GM18499 (cell line): ENCODE data around the gene PCDHB4.
"Not testable (repeated sequence)": the region's sequence is repeated elsewhere in the genome, so short reads cannot be mapped to it uniquely, and the experiment has no call there.

ENCODE experiments used
- ATAC-seq: cut with Tn5 transposase; IDR thresholded peaks from one replicate; pipeline ENCODE4 v1.9.1; 2021; ENCODE audit warnings: moderate number of reproducible peaks; ENCODE audit not compliant: insufficient read depth, unreplicated experiment

PCDHB4 gene

GRCh38 chr5:141121563-141121962, at the start of gene PCDHB4:
Gene PCDHB4 (plus strand): TSS chr5:141121818. CDS start chr5:141121999, 181 bp downstream.
- ATAC-seq = no peak

GRCh38 chr5:141077826-141078225, 43.8 kb upstream of the PCDHB4 start:
- no peak for ATAC-seq

DNA sequence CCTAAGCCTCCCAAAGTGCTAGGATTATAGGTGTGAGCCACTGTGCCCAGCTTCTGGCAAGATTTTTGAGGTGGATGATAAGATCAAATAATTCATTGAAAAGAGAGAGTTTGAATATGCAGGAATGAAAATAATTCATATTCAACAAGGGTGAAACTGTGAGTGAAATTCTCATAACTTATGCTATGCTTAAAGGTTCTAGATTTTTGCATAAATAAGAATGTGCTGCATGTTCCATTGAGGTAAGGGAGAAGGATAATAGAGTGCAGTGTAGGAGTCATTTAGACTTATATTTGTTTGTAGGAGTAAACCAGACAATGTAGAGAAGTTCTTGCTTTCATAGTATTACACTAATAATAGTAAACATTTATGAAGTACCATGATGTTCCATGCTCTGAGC, 39.4 kb upstream of the PCDHB4 start:
- no peak for ATAC-seq

DNA sequence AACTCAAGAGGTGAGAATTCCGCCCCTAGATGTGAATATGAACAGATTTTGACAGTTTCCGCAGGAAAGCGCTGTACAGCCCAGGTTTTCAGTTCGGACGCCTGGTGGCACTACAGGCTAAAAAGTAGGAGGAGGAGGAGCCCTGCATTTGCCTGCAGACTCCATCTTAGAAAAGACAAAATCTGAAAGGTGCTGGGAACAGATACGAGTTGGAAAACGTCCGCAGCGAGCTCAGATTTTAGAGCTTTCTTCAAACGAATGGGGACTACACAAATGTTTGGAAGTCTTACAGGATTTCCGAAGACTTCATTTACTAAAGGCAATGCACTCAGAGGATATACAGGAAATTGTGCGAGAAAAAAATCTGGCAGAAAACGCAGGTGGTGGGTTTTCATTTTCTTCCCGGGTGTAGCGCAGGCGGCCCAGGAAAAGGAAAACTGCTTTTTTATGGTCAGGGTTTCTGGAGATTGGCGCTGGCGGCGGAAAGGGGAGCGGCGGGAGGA, 37.1 kb upstream of the PCDHB4 start:
- ATAC-seq = no peak

- ATAC-seq = no peak
Measured at GRCh38 chr5:141094481-141095262, 26.9 kb upstream of the PCDHB4 start, which contains the start of gene PCDHB2. Gene PCDHB2 (plus strand): TSS chr5:141094615. CDS start chr5:141094791, 176 bp downstream.

DNA sequence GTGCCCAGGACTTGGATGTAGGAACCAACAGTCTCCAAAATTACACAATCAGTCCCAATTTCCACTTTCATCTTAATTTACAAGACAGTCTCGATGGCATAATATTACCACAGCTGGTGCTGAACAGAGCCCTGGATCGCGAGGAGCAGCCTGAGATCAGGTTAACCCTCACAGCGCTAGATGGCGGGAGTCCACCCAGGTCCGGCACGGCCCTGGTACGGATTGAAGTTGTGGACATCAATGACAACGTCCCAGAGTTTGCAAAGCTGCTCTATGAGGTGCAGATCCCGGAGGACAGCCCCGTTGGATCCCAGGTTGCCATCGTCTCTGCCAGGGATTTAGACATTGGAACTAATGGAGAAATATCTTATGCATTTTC, 26.4 kb upstream of the PCDHB4 start:
- ATAC-seq = no peak

DNA sequence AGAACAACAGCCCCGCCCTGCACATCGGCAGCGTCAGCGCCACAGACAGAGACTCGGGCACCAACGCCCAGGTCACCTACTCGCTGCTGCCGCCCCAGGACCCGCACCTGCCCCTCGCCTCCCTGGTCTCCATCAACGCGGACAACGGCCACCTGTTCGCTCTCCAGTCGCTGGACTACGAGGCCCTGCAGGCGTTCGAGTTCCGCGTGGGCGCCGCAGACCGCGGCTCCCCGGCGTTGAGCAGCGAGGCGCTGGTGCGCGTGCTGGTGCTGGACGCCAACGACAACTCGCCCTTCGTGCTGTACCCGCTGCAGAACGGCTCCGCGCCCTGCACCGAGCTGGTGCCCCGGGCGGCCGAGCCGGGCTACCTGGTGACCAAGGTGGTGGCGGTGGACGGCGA, 25.4 kb upstream of the PCDHB4 start:
- ATAC-seq = not testable (repeated sequence)

DNA sequence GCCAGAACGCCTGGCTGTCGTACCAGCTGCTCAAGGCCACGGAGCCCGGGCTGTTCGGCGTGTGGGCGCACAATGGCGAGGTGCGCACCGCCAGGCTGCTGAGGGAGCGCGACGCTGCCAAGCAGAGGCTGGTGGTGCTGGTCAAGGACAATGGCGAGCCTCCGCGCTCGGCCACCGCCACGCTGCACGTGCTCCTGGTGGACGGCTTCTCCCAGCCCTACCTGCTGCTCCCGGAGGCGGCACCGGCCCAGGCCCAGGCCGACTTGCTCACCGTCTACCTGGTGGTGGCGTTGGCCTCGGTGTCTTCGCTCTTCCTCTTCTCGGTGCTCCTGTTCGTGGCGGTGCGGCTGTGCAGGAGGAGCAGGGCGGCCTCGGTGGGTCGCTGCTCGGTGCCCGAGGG, 25.0 kb upstream of the PCDHB4 start:
- ATAC-seq = not testable (repeated sequence)

- ATAC-seq = no peak
Measured at GRCh38 chr5:141100243-141100805, 21.3 kb upstream of the PCDHB4 start, which contains the start of gene PCDHB3. Gene PCDHB3 (plus strand): TSS chr5:141100473. CDS start chr5:141100650, 177 bp downstream.

- no peak for ATAC-seq
Measured at GRCh38 chr5:141101059-141101458, 20.6 kb upstream of the PCDHB4 start.

DNA sequence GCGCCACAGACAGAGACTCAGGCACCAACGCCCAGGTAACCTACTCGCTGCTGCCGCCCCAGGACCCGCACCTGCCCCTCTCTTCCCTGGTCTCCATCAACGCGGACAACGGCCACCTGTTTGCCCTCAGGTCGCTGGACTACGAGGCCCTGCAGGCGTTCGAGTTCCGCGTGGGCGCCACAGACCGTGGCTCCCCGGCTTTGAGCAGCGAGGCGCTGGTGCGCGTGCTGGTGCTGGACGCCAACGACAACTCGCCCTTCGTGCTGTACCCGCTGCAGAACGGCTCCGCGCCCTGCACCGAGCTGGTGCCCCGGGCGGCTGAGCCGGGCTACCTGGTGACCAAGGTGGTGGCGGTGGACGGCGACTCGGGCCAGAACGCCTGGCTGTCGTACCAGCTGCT, 19.5 kb upstream of the PCDHB4 start:
- not testable (repeated sequence) for ATAC-seq

DNA sequence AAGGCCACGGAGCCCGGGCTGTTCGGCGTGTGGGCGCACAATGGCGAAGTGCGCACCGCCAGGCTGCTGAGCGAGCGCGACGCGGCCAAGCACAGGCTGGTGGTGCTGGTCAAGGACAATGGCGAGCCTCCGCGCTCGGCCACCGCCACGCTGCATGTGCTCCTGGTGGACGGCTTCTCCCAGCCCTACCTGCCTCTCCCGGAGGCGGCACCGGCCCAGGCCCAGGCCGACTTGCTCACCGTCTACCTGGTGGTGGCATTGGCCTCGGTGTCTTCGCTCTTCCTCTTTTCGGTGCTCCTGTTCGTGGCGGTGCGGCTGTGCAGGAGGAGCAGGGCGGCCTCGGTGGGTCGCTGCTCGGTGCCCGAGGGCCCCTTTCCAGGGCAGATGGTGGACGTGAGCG, 19.1 kb upstream of the PCDHB4 start:
- ATAC-seq = not testable (repeated sequence)

DNA sequence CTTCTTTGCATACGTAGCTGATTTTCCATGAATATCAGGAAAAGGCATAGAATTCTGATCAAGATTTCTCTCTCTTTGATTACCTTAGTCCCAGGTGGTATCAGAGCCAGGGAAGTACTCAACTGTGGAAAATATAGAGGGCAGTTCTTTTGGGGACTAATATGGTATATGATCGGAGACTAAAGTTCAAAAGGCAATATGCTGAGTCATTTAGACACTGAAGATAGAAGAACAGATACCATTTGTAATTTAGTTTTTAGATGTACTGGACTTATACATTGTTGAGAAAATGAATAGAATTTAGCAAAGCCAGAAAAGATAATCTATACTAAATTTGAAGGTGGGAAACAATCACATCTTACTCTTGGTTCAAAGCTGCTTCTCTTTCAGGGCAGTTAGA, 16.3 kb upstream of the PCDHB4 start:
- ATAC-seq = no peak

- no peak for ATAC-seq
Measured at GRCh38 chr5:141119250-141119649, 2.4 kb upstream of the PCDHB4 start.

DNA sequence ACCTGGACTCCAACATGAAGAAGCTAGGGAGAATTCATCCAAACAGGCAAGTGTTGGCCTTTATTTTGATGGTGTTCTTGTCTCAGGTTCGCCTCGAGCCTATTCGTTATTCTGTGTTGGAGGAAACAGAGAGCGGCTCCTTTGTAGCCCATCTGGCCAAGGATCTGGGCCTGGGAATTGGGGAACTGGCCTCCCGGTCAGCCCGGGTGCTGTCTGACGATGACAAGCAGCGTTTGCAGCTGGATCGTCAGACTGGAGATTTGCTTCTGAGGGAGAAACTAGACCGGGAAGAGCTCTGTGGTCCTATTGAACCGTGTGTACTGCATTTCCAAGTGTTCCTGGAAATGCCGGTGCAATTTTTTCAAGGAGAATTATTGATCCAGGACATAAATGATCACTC, 367 bp downstream of the PCDHB4 start:
- no peak for ATAC-seq

DNA sequence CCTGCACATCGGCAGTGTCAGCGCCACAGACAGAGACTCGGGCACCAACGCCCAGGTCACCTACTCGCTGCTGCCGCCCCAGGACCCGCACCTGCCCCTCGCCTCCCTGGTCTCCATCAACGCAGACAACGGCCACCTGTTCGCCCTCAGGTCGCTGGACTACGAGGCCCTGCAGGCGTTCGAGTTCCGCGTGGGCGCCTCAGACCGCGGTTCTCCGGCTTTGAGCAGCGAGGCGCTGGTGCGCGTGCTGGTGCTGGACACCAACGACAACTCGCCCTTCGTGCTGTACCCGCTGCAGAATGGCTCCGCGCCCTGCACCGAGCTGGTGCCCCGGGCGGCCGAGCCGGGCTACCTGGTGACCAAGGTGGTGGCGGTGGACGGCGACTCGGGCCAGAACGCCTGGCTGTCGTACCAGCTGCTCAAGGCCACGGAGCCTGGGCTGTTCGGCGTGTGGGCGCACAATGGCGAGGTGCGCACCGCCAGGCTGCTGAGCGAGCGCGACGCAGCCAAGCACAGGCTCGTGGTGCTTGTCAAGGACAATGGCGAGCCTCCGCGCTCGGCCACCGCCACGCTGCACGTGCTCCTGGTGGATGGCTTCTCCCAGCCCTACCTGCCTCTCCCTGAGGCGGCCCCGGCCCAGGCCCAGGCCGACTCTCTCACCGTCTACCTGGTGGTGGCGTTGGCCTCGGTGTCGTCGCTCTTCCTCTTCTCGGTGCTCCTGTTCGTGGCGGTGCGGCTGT, 1.9 kb downstream of the PCDHB4 start:
- not testable (repeated sequence) for ATAC-seq

GRCh38 chr5:141127305-141127704, 5.7 kb downstream of the PCDHB4 start:
- ATAC-seq = no peak

DNA sequence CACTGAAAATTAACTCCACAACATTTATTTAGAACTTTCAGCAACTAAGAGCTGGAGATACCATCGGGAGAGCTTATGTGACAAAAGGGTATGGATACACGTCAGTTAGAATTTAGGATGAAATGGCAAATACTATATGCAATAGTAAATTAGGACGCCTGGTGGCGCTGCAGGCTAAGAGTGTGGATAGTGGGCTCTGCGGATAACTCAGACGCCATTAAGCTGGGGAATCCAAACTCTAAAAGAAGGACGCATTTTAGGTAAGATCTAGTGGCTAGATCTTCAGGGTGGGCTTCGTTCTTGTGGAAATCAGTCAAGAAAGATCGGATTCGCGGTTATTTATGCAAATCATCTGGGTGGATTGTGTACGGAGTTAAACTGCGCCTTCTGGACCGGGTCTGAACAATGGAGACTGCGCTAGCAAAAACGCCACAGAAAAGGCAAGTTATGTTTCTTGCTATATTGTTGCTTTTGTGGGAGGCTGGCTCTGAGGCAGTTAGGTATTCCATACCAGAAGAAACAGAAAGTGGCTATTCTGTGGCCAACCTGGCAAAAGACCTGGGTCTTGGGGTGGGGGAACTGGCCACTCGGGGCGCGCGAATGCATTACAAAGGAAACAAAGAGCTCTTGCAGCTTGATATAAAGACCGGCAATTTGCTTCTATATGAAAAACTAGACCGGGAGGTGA, 13.6 kb downstream of the PCDHB4 start, which contains the start of gene PCDHB5:
TSS of gene PCDHB5 (plus strand) at position 177 of the 688 bp plus-strand sequence. CDS start at position 406, 229 bp downstream.
- ATAC-seq = no peak

GRCh38 chr5:141135718-141136266, 14.2 kb downstream of the PCDHB4 start:
- no peak for ATAC-seq

- not testable (repeated sequence) for ATAC-seq
Measured at GRCh38 chr5:141137346-141137745, 15.7 kb downstream of the PCDHB4 start.
